ENCODE results near the gene MAP3K5. TPM values are rescaled to one million over a fixed set of nuclear protein-coding genes. Genes with fewer than 3 reads are reported as not detected.

Gene MAP3K5
- total RNA-seq, 1 donor from 2014 or later, result 0.02 TPM

- no peaks in the 10 kb centered on the region for H3K9me3 ChIP-seq (ENCODE audit: low read depth)
- Mint-ChIP-seq H3K4me1 (no peaks in the 10 kb centered on the region), H3K4me3 (no peak overlapping the region), H3K27ac (no peak overlapping the region), H3K9me3 (no peaks in the 10 kb centered on the region), H3K36me3 (no peaks in the 10 kb centered on the region), H3K27me3 (ENCODE audit: insufficient read depth, low read depth) (no peaks in the 10 kb centered on the region)
- no peak overlapping the region for H2AFZ ChIP-seq (replicated peaks)
- H3K4me1 ChIP-seq, result no peaks in the 10 kb centered on the region
- H3K27me3 ChIP-seq, result no peaks in the 10 kb centered on the region
- H3K27ac ChIP-seq, result no peak overlapping the region
- H4K20me1 ChIP-seq (ENCODE audit: low read depth), result no peaks in the 10 kb centered on the region
- no peak overlapping the region for H3K4me3 ChIP-seq
- no peak for DNase-seq (ENCODE audit: low spot score)
- H3F3A ChIP-seq (ENCODE audit: low read depth), result no peaks in the 10 kb centered on the region
- H3K79me2 ChIP-seq (ENCODE audit: low read depth), result no peaks in the 10 kb centered on the region
- H3K9ac ChIP-seq, result no peak overlapping the region
- no peak overlapping the region for H3K4me2 ChIP-seq
- TF ChIP-seq EZH2 (IDR thresholded peaks at IDR 0.05), result no peak
- TF ChIP-seq, protein P1, sequence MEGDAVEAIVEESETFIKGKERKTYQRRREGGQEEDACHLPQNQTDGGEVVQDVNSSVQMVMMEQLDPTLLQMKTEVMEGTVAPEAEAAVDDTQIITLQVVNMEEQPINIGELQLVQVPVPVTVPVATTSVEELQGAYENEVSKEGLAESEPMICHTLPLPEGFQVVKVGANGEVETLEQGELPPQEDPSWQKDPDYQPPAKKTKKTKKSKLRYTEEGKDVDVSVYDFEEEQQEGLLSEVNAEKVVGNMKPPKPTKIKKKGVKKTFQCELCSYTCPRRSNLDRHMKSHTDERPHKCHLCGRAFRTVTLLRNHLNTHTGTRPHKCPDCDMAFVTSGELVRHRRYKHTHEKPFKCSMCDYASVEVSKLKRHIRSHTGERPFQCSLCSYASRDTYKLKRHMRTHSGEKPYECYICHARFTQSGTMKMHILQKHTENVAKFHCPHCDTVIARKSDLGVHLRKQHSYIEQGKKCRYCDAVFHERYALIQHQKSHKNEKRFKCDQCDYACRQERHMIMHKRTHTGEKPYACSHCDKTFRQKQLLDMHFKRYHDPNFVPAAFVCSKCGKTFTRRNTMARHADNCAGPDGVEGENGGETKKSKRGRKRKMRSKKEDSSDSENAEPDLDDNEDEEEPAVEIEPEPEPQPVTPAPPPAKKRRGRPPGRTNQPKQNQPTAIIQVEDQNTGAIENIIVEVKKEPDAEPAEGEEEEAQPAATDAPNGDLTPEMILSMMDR (IDR thresholded peaks at IDR 0.05), result no peak
- TF ChIP-seq EZH2phosphoT487 (IDR thresholded peaks at IDR 0.05), result no peak
- no peaks in the 10 kb centered on the region for H3K36me3 ChIP-seq
Measured at GRCh38 chr6:136607204-136607931, 184.9 kb downstream of the MAP3K5 start.

DNA sequence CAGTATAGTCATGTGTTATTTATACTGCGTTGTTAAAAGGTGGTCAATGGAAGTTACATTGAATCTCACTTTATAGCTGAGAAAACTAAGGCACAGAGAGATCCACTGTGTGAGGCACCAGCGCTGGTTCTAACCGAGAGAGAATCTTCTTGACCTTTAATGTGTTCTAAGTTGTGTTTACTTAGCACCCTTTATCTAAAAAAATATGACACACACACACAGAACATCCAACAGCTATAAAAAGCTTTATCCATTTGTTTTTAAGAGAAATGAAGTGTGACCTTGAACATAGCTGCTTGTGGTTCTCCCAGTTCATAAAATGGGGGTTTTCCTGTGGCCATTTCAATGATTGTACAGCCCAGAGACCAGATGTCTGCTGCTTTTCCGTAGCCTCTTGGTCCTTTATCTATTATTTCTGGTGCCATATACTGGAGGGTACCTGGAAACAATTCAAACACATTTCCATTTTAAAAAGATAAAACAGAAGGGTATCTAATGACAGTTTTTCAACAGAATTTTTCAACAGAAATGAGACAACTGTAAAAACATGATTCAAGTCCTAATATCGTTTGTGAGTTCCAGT is 187.3 kb downstream of the MAP3K5 start:
- Histone ChIP-seq H2AFZ (replicated peaks) (no peak overlapping the region), H3K4me1 (no peaks in the 10 kb centered on the region), H3K79me2 (ENCODE audit: low read depth) (no peaks in the 10 kb centered on the region), H3K27me3 (no peaks in the 10 kb centered on the region), H3K4me3 (no peak overlapping the region), H3K9ac (no peak overlapping the region), H3K27ac (no peak overlapping the region), H3K36me3 (no peaks in the 10 kb centered on the region), H3F3A (ENCODE audit: low read depth) (no peaks in the 10 kb centered on the region), H3K4me2 (no peak overlapping the region), H4K20me1 (ENCODE audit: low read depth) (no peaks in the 10 kb centered on the region), H3K9me3 (ENCODE audit: low read depth) (no peaks in the 10 kb centered on the region)
- TF ChIP-seq, protein P1 (IDR thresholded peaks at IDR 0.05), result no peak
- no peak for TF ChIP-seq EZH2 (IDR thresholded peaks at IDR 0.05)
- no peak for TF ChIP-seq EZH2phosphoT487 (IDR thresholded peaks at IDR 0.05)
- H3K36me3 Mint-ChIP-seq, result no peaks in the 10 kb centered on the region
- no peaks in the 10 kb centered on the region for H3K9me3 Mint-ChIP-seq
- no peaks in the 10 kb centered on the region for H3K27me3 Mint-ChIP-seq (ENCODE audit: insufficient read depth, low read depth)
- no peak for DNase-seq (ENCODE audit: low spot score)
- H3K27ac Mint-ChIP-seq, result no peak overlapping the region
- H3K4me3 Mint-ChIP-seq, result no peak overlapping the region
- H3K4me1 Mint-ChIP-seq, result no peaks in the 10 kb centered on the region

DNA sequence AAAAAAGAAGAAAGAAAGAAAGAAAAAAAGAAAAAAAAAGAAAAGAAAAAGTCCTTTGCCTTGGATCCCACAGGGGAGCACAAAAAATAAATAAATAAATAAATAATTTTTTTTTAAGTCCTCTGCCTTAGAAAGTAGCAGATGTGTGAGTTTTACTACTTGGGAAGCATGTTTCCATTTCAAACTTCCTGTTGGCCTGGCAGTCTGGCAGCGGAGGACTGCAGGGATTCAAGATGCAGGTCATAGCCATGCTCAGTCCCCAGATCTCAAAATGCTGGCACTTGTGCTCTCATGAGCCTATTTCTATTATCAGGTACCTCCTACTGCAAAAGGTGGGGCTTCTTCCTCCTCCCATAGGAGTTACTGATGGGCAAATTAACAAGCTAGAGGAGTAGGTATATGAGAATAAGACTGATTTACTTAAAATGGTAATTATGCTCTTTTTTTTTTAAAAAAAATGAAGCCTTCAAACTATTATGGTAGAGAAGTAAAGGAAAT is 187.9 kb downstream of the MAP3K5 start:
- H3K9me3 Mint-ChIP-seq, result no peaks in the 10 kb centered on the region
- H3K9ac ChIP-seq, result no peak overlapping the region
- H3K9me3 ChIP-seq (ENCODE audit: low read depth), result no peaks in the 10 kb centered on the region
- no peak overlapping the region for H3K4me3 Mint-ChIP-seq
- H3K4me1 ChIP-seq, result no peaks in the 10 kb centered on the region
- H3K4me3 ChIP-seq, result no peak overlapping the region
- H2AFZ ChIP-seq (replicated peaks), result no peak overlapping the region
- DNase-seq (ENCODE audit: low spot score), result no peak
- H3K27me3 ChIP-seq, result no peaks in the 10 kb centered on the region
- H3K27me3 Mint-ChIP-seq (ENCODE audit: insufficient read depth, low read depth), result no peaks in the 10 kb centered on the region
- H3K4me1 Mint-ChIP-seq, result no peaks in the 10 kb centered on the region
- no peaks in the 10 kb centered on the region for H3K79me2 ChIP-seq (ENCODE audit: low read depth)
- no peak overlapping the region for H3K27ac ChIP-seq
- H3K36me3 ChIP-seq, result no peaks in the 10 kb centered on the region
- no peak overlapping the region for H3K27ac Mint-ChIP-seq
- H3K4me2 ChIP-seq, result no peak overlapping the region
- H3K36me3 Mint-ChIP-seq, result no peaks in the 10 kb centered on the region
- TF ChIP-seq, protein P1 (IDR thresholded peaks at IDR 0.05), result no peak
- TF ChIP-seq EZH2 (IDR thresholded peaks at IDR 0.05), result no peak
- H3F3A ChIP-seq (ENCODE audit: low read depth), result no peaks in the 10 kb centered on the region
- H4K20me1 ChIP-seq (ENCODE audit: low read depth), result no peaks in the 10 kb centered on the region
